Activated naive CD4-positive, alpha-beta T cell (primary cell): ENCODE results near the gene ROBO1.

ENCODE experiments used
- DNase-seq, 4 experiments: peaks; one replicate each; lab custom pipeline; 2025; lab: John Stamatoyannopoulos, UW

The ROBO1 gene

GRCh38 chr3:79057756-79058155 is 710.0 kb downstream of the ROBO1 start:
- DNase-seq, result no peak

DNA sequence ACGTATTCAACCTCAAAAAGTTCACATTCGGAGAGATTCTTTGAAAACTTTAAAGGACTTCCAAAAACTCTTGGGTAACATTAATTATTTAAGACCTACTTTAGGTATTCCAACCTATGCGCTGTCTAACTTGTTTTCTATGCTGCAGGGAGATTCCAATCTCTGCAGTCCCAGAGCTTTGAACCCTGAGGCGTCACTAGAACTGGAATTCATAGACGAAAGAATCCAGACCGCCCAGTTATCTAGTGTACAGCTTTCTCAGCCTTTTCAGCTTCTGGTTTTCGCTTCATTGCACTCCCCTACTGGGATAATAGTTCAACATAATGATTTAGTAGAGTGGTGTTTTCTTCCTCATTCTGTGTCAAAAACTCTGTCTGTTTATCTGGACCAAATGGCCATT is 711.3 kb downstream of the ROBO1 start:
- no peak for DNase-seq

GRCh38 chr3:79052054-79052681 is 715.6 kb downstream of the ROBO1 start:
- DNase-seq, result no peak

GRCh38 chr3:79047581-79047980 is 720.2 kb downstream of the ROBO1 start:
- DNase-seq, result no peak

DNA sequence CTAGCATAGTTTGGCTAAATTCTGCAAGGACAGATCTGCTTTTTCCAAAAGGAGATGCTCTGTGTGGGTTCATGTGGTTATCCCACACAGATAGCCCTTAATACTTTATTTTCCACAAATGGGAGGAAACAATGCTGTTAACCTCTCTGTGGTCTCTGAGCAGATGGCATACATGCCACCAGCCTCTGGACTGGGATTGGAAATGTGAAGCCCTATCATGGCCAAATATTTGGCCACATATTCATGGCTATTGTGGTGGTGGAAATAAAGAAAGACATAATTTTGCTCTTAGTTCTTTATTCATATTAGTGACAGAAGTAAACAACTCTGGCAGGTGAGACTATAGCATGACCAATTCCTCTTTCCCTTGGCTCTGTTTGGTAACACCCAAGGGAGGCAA is 726.2 kb downstream of the ROBO1 start:
- no peak for DNase-seq

GRCh38 chr3:79040701-79041100 is 727.1 kb downstream of the ROBO1 start:
- no peak for DNase-seq

DNA sequence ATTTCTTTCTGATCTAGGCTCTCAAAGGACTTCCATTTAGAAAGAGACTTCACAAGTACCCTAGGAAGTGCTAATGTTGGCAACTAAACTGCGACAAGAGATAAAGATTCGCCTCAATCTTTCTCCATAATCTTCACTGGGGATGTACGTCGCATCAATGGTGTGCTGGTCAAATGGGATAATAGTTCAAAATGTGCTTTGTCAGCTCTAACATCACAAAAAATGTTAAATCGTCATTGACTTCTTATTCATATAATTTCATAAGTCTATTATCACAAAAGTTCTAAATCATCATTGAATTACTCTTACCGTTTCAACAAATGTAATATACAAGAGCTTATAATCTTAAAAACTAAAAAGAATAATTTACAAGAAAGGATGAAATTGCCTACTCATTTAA is 727.7 kb downstream of the ROBO1 start:
- no peak for DNase-seq

DNA sequence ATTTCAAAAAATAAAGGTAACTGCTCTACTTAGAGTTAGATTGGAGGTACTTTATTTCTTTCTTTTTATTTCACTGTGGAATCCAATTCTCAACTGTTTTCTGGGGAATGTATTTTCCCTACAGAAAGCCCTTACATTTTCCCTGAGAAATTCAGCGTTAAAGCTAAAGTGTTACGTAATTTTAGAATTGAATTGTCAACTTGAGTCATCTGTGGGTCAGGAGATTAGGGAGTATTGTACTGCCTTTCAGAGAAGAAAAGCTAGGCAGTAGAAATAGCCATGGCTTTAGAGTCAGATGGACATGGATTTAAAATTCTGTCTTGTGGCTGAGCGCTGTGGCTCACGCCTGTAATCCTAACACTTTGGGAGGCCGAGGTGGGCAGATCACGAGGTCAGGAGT is 728.6 kb downstream of the ROBO1 start:
- DNase-seq, result no peak

- no peak for DNase-seq
Measured at GRCh38 chr3:79038636-79039035, 729.2 kb downstream of the ROBO1 start.

DNA sequence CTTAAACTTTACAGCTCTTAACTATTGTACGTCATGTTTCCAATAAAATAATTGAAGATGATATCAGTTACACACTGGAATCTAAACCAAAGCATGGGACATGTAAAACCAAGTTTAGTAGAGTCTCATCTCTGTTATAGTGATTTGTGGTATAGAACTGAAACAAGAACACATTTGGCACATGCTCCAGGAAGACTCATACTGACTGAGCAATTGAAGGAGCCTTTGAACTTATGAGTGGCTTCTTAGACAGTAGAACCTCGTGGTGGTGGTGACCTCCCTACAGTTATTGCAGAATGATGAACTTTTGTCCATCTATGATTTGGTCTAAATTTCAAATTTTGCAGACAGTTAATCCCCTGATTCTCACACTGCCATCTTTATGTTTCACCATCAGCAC is 729.7 kb downstream of the ROBO1 start:
- DNase-seq, result no peak

- DNase-seq, result no peak
Measured at GRCh38 chr3:79032686-79033318, 735.0 kb downstream of the ROBO1 start.

DNA sequence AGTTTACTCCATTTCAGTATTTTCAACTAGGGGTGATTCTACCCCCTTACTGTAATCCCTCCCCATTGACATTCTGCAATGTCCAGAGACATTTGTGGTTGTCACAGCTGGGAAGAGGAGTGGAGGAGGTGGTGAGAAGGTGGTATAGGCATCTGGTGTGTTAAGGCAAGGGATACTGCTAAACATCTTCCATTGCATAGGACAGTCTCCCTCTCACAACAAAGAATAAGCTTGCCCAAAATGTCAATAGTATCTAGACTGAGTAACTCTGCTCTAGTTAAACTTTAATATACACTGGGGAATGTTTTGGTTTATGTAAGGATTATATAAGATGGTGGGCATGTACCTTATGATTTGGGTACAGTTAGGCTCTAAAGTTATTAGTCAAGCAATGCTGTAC is 737.6 kb downstream of the ROBO1 start:
- no peak for DNase-seq

DNA sequence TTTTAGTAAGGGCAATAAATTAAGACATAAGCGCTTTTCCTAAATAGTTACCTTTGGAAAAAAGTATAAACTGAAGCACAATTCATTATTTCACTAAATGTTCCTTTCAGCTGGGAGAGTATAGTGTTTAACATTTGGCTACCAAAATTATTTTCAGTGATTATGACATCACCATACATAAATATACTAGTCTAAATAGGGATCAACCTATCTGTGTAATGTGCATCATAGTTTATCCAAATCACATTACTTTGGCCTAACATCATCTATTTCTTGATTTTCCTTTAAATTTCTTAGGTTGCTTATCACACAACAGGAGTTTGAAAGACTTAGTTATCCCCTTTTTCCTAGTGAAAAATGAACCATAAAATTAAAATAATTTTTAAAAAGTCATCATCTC is 738.9 kb downstream of the ROBO1 start:
- no peak for DNase-seq

DNA sequence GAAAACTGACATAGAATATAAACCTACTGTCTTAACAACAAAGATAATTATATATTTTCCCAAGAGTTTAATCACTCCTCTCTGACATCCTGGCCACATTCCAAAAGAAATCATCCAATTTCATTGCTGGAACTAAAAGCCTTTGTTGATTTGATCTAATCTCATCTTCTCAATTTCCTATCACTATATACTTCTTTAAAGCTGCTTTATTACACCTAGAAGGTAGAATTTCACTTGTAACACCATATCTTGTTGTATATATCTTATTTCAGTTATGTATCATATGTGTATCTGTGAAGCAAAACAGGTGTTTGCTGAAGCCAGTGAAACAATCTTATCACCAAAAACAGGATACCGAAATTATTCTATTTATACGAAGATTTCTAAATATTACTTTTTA is 740.2 kb downstream of the ROBO1 start:
- DNase-seq, result no peak

DNA sequence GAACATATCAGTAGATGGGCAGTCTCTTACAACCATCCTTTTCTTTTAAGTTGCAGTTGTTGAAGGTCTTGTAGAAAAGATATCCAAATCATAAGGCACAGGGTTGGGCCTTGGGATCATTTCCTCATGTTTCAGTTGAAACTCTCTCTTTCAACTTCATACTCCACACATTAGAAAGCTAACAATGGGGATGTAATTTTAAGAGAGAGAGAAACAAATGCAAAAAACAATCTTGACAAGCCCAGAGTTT is 747.9 kb downstream of the ROBO1 start:
- DNase-seq, result no peak

DNA sequence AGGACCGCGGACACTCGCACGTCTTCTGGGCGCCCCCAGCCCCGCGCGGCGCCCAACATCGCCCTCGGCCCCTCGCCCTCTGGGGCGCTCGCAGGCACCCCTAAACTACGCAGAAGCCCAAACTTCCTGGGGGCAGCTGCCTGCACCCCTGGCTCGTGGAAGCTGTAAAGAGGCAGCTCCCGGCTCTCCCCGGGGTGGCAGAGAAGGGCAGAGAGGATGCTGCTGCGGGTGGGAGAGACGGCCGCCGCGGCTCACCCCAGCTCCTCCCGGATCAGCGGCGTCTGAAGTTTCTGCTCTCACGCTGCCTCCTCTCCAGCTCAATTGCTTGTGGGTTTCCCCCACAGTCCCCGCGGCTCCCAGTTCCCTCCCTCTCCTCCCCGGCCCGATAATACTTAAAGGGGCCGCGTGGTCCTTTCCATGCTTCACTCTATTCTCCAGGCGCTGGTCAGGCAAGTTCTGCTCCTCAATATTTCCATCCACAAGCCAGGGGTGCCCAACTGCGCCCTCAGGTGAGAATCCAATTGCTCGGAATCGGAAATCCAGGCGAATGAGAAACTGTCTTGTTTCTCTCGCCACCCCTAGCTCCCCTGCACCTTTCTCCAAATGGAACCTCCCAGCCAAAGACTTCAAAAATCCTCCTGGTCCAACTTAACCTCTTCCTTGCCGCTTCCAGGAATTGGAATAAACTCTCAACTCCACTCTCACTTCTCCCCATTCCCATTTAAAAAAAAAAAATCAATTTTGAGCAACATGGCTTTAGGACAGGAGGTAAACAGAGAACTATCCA is 748.5 kb downstream of the ROBO1 start:
- no peak for DNase-seq

DNA sequence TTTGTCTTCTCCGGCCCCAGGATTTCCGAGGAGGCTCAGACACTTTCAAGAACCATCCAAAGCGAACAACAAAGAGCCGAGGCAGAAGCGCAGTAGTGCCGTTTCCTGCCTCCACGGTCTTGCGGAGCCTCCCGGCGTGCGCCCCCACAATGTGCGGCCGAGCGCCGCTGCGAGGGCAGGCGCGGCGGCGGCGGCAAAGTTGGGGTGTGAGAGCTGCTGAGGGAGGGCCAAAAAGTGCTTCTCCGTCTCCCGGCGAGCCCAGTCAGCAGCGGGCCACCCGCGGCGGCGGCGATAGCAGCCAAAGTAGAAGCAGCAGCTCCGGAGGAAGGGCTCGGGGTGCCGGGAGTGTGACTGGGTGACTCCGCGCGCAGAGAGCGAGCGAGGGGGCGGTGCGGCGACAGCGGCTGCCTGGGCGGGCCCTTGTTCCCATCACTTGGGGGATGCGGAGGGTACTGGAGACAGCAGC is 749.1 kb downstream of the ROBO1 start:
- DNase-seq, result no peak

GRCh38 chr3:79018265-79018664 is 749.5 kb downstream of the ROBO1 start:
- no peak for DNase-seq

- DNase-seq, result no peak
Measured at GRCh38 chr3:79016587-79017376, 751.0 kb downstream of the ROBO1 start.

DNA sequence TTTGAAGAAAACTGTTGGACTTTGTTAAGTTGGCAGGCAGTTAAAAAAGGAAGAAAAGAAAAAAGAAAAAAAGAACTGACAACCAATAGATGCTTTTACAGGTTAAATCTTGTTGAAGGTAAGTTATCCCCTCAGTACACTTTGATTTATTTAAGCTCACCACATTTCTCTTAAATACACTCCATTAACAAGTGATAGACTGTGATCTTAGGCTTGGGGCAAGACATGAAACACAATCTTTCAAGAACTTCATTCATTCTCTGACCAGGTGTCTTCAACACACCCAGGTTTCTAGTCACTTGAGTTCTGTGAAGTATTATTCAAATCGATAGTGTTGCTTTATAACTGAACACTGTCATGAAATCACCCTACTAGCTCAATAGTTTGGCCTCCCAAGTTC is 751.9 kb downstream of the ROBO1 start:
- DNase-seq, result no peak

DNA sequence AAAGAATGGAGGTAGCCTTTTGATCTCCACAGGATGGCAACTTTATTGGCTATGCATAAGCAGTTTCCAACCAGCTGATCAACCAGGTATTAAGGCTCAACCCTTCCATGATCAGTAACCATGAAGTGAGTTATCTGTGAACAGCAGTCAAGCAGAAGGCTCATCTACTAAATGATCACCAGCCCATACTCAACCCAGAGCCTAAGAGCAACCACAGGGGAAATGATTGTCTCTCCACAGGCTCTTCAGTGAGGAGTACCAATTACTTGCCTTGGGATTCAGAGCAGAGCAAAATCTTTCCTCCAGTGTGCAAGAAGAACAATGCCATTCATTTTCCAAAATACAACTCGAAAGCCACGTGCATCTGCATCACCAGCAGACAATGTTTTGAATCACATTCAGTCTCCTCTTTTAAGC is 754.8 kb downstream of the ROBO1 start:
- DNase-seq, result no peak

DNA sequence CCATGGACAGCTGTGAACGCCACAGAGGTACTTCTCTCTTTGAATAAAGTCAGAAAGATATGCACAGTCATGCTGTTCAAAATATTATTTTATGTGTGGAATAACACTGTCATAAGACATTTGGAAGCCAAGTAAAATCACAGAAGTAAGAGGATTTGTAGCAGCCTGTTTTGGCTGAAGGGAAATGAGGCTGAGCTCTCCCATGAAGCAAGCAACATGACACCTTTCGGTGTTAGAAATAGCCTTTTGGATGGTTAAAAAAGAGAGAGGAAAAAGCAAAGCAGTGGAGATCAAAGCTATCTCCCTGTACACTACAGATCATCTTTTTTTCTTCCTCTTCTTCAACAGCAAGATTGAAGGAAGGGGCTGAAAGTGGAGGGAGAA is 755.3 kb downstream of the ROBO1 start:
- DNase-seq, result no peak
